Fibroblast of the conjunctiva (primary cell): ENCODE measurements around the gene TMEM151B.
A peak's percentile ranks its signal among the peaks of the same experiment; 100 is the strongest.
"Not testable (repeated sequence)": the region's sequence is repeated elsewhere in the genome, so short reads cannot be mapped to it uniquely, and the experiment has no call there.

ENCODE experiments used
- DNase-seq: peaks from one replicate; pipeline ENCODE4 v3.0.0-alpha.2; 2010; ENCODE audit warnings: low read depth

TMEM151B gene

GRCh38 chr6:44304282-44305199, 34.3 kb downstream of the TMEM151B start:
- DNase-seq: no peak

DNA sequence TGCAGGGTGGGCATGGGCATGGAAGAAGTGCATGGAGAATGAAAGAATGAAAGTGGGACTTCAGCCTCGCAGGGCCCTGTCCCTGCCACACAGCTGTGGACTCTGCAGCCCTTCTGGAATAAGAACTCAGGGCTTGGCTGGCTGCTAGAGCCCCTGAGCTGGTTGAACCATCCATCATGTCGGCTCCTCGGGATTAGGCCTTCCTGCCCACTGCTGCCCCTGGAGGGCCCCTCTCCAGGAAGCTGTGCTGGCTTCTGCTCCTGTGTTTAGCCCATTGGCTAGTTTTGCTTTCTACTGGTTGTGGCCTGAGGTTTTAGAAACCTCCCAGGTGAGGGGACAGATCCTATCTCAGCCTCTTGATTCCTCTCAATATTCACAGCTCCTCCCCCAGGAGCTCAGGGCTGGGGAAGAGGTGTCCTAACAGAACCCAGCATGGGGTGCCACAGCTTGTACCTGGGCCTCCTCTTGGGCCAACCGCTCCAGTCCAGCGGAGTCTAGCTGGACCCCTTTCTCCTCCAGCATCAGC, 35.0 kb downstream of the TMEM151B start:
- no peak for DNase-seq

- DNase-seq: no peak
These were observed 36.5 kb downstream of the TMEM151B start for GRCh38 chr6:44306710-44307109.

DNA sequence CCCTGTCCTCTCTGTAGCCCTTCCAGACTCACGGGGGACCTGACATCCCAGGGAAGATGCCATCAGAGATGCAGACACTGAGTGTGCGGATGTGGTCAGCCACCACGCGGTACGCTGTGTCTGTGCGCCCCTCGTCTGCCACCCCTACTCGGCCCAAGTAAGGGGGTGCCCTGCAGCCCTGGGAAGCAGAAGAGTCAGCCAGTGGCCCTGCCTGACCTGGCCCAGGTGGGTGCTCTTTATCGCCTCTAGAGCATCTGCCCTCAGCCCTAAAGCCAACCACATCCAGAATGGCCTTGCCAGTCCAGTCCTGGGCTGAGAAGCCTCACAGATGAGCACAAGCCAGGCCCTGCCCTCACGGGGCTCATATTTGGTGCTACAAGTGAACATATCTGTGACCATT, 37.0 kb downstream of the TMEM151B start:
- no peak for DNase-seq

- no peak for DNase-seq
These were observed 38.8 kb downstream of the TMEM151B start for GRCh38 chr6:44309092-44309491.

GRCh38 chr6:44309631-44310030, 39.4 kb downstream of the TMEM151B start:
- no peak for DNase-seq

- DNase-seq: no peak
These were observed 40.0 kb downstream of the TMEM151B start for GRCh38 chr6:44310241-44310640.

GRCh38 chr6:44311304-44311703, 41.1 kb downstream of the TMEM151B start:
- DNase-seq: no peak

- no peak for DNase-seq
These were observed 41.5 kb downstream of the TMEM151B start for GRCh38 chr6:44311767-44312166.

- peak; percentile 62 for DNase-seq
These were observed 42.9 kb downstream of the TMEM151B start, which contains the start of gene AARS2 for GRCh38 chr6:44312901-44313788. AARS2 (minus strand) TSS chr6:44313347; CDS start chr6:44313323, 24 bp downstream.

DNA sequence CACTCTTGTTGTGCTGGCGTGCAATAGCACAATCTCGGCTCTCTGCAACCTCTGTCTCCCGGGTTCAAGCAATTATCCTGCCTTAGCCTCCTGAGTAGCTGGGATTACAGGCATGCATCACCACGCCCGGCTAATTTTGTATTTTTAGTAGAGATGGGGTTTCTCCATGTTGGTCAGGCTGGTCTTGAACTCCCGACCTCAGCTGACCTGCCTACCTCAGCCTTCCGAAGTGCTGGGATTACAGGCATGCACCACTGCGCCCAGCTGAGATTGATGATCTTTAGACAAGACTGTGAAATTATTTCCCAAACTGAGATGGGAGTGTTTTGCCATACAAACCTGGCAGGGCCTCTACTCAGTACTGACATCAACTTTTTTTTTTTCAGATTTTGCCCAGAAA, 44.4 kb downstream of the TMEM151B start:
- DNase-seq: not testable (repeated sequence)

DNA sequence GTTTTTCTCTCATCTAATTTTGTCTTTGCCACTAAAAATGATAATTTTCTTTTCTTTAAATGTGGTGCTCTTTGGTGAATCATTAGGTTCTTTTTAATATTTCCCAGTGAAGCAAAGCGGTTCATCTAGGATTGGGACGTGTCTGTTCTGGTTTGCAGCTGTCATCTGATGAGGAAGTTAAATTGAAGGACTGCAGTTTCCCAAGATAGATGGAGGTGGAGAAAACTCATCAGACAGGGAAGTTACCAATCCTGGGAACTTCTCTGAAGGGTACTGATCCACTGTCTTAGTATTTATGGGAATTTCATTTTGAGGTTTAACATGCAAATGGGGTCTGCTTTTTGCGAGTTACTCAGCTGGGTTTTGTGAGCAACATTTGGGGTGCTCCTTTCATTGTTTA, 45.3 kb downstream of the TMEM151B start:
- no peak for DNase-seq

GRCh38 chr6:44315951-44316350, 45.7 kb downstream of the TMEM151B start:
- DNase-seq: no peak

- no peak for DNase-seq
These were observed 46.2 kb downstream of the TMEM151B start for GRCh38 chr6:44316481-44316880.

- not testable (repeated sequence) for DNase-seq
These were observed 46.9 kb downstream of the TMEM151B start for GRCh38 chr6:44317136-44317631.

DNA sequence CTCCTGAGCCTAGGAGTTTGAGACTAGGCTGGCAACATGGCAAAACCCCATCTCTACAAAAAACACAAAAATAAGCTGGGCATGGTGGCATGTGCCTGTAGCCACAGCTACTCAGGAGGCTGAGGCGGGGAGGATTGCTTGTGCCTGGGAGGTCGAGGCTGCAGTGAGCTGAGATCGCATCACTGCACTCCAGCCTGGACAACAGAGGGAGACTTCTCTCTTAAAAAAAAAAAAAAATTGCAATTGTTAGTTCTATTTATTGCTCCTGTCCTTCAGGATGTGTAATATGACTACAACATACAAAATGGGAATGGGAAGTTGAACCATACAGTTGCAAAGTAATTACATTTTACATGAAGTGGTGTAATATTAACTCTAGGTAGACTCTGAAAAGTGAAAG, 51.0 kb downstream of the TMEM151B start:
- no peak for DNase-seq

- no peak for DNase-seq
These were observed 56.8 kb downstream of the TMEM151B start for GRCh38 chr6:44327096-44327495.

- DNase-seq: no peak
These were observed 57.5 kb downstream of the TMEM151B start for GRCh38 chr6:44327760-44328159.

DNA sequence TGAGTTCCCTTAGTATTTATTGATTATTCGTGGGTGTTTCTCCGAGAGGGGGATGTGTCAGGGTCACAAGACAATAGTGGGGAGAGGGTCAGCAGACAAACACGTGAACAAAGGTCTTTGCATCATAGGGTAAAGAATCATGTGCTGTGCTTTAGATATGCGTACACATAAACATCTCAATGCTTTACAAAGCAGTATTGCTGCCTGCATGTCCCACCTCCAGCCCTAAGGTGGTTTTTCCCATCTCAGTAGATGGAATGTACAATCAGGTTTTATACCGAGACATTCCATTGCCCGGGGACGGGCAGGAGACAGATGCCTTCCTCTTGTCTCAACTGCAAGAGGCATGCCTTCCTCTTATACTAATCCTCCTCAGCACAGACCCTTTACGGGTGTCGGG, 58.0 kb downstream of the TMEM151B start:
- DNase-seq: not testable (repeated sequence)

DNA sequence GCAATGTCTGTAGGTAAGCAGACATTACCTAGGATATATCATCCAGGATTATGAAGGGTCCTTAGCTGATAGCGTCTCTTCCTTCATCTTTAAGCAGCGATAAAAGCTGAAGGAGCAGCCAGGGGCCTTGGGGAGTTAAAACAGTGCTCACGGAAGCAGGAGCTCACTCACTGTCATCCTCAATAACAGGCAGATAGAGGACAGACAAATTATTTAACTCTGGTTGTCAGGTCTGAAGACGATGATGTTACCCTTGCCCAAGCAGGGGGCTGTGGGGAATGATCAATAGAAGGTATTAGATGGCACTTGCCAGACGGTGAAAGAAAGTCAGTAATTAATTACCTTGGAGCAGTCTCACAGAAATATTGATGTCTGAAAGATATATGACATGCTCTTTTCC, 59.6 kb downstream of the TMEM151B start:
- no peak for DNase-seq

DNA sequence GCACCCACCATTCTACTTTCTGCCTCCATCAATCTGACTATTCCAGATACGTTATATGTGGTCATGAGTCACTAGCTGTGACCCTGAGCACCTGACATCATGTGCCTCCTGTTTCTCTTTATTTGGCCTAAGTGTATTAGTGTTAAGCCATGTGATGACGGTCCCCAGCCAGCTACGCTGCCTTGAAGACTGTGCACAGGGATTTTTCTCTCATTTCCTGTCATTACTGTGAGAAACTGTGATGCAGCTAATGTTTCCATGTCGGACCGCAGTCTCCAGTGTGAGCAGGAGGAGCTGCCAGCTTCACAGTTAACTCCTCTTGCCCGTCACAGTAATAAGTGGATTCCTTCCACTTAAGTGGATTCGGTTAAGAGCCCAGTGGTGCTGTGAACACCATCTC, 62.3 kb downstream of the TMEM151B start:
- DNase-seq: no peak

GRCh38 chr6:44333273-44333919, 63.1 kb downstream of the TMEM151B start:
- DNase-seq: no peak
